Anterior cingulate cortex (tissue), 58 donors: Measurements from ENCODE around the gene CAMSAP1.

Source experiments
- DNase-seq, 58 donors: peaks; one replicate each; lab custom pipeline; 2025; lab: John Stamatoyannopoulos, UW

Gene CAMSAP1

DNA sequence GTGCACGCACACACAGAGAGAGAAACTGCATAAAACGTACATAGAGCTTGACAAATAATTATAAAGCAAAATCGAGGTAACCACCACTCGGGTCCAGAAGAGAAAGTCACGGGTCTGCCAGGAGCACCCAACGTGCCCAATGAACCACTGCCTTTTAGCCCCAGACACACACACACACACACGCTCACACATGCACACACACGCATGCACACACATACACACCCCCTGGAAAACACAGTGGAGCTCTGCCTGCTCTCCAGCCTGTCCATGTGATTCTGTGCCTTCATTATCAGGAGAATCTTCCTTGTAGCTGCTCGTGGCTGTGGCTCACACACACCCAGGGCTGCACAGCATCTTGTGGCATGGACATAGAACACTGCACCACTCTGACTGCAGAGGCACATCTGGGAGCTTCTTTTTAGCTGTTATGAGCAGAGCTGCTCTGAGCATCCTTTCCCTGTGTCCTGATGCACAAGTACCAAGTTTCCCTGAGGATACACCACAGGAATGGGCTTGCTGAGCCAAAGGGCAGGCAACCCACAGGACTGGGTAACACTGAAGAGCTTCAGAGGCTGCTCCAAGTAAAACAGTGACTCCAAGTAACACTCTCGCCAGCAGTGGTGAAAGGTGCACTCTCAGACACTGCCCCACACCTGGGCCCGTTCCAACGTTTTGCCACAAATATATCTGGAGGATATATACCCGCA is 58.9 kb downstream of the CAMSAP1 start:
- no peak for DNase-seq

DNA sequence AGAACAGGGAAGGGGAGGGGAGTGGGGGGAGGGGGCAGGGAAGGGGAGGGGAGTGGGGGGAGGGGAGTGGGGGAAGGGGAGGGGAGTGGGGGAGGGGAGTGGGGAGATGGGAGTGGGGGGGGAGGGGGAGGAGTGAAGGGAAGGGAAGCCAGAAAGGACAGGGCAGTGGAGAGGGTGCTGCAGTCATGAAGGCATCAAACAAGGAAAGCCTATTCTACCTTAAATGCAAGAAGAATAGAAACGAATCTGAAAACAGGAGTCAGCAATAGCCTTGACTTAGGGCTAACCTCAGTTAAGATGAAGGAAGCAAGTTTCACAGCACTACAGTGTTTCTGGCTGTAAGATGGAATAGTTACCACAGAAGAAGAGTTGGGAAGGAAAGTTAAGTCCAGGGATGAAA is 59.5 kb downstream of the CAMSAP1 start:
- DNase-seq = no peak

DNA sequence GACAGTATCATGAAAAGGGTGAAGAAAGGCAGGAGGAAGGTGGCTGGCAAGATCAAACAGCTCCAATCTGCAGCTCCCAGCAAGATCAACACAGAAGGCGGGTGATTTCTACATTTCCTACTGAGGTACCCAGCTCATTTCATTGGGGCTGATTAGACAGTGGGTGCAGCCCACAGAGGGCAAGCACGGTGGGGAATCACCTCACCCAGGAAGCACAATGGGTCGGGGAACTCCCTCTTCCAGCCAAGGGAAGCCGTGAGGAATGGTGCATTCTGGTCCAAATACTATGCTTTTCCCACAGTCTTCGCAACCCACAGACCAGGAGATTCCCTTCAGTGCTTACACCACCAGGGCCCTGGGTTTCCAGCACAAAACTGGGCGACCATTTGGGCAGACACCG is 66.8 kb downstream of the CAMSAP1 start:
- no peak for DNase-seq

DNA sequence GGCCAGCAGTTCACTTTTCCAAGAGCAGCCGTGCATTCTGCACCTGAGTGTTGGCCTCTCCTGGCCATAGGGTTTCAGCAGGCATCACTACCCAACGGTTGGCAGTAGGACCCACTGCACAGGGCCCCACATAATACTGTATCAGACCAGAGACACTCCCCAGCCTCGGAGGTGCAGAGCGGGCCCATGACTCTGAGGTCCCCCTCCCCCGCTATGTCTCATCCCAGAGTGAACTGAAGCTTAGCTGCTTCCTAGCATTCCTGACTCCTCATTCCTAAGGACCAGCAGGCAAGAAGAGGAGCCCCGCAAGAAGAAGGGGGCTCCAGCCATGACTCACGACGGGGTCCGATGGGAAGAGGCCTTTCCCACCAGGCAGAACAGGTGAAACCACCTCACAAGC is 67.2 kb downstream of the CAMSAP1 start:
- DNase-seq = no peak

DNA sequence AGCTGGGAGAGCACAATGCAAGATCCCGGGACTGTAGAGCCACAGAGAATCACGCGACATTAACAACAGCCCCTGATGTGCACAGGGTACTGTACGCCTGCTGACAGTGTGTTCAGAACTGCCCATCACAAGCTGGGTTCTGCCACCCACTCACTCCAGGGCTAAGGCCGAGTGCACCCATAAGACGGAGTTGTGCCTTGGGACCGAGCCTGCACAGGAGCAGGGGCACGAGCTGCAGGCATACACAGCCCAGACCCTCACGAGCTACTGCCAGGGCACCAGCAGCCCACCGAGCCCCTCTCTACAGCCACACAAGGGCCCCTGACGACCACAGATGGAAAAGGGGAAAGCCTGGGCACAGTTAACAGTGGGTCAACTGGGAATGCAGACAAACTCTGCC is 67.8 kb downstream of the CAMSAP1 start:
- DNase-seq = no peak

DNA sequence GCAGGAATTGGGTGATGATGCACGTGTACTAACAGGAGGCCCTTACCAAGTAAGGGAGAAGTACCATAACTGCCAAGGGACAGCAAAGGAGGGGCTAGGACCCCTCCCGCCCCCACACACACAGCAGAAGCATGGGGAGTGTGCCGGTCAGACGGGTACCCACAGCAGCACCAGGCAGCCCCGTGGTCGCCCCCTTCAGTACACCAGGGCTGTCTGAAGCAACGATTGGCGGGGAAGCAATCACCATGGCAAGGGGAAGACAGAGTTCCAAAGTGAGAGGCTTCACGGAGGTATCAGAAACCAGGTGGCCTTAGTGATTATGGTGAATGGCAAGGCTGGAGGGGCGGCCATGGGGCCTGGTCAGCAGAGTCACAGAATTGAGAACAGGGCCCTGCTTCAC is 72.2 kb downstream of the CAMSAP1 start:
- DNase-seq = no peak

DNA sequence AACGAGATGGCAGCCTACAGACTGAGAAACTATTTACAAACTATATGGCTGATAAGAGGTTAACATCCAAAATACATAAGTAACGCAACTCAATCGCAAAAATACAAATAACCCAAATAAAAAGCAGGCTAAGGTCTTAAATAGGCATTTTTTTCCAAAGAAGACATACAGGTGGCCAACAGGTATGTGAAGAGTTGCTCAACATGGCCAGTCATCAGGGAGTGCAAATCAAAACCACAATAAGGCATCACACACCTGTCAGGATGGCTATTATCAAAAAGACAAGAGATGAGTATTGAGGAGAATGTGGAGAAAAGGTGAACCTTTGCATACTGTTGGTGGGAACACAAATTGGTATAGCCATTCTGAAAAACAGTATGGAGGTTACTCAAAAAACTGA is 73.5 kb downstream of the CAMSAP1 start:
- no peak for DNase-seq

DNA sequence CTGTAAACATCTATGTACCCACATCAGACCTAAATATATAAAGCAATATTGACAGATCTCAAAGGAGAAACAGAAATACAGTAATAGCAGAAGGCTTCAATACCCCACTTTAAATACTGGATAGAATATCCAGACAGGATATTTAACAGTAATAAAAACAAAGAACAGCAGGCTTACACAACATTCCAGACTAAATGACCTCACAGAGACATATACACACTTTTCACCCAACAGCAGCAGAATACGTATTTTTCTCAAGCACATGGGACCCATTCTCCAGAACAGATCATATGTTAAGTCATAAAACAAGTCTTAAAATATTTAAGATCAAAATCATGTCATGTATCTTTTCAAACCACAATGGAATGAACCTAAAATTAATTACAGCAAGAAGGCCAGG is 76.8 kb downstream of the CAMSAP1 start:
- DNase-seq = no peak

DNA sequence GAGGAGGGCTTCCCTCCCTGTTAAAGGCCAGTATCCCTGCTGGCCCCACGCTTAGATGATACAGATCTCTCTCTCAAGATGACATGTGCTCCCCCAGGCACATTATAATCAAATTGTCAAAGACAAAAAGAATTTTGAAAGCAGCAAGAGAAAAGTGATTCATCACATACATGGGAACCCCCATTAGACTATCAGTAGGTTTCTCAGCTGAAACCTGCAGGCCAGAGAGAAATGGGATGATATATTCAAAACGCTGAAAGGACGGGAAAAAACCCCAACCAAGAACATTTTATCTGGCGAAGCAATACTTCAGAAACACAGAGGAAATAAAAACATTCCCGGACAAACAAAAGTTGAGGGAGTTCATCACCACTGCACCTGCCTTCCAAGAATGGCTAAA is 78.7 kb downstream of the CAMSAP1 start:
- DNase-seq = no peak

DNA sequence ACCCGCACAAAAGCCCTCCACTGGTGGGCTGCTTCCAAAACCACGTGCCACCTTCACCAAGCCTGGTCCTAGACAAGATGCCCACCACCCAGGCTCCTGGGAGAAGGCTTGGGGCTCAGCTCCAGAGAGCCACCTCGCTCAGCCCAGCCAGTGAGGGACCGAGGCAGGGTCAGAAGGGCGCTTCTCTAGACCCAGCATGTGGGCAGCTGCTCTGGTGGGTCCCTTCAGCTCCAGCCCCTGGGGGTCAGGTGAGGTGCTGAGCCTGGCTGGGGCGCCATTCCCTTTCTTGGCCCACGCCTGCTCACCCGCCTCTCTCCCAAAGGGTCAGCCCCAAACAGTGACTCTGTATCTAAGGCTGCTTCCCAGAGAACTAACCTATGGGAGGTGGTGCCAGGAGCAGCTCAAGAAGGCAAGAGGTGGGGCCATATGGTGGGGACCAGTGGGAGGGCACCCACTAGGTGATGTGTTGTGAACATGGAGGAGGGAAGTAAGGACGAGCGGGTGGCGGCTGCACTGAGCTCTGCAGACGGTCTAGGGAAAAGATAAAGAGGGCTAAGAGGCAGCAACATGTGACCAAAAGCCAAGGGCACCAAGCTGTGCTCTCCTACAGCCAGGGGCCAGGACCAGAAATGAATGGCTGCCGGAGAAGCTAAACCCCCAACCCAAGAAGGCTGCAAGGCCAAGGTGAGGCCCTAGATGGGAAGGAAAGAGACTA is 79.3 kb downstream of the CAMSAP1 start:
- DNase-seq = no peak

DNA sequence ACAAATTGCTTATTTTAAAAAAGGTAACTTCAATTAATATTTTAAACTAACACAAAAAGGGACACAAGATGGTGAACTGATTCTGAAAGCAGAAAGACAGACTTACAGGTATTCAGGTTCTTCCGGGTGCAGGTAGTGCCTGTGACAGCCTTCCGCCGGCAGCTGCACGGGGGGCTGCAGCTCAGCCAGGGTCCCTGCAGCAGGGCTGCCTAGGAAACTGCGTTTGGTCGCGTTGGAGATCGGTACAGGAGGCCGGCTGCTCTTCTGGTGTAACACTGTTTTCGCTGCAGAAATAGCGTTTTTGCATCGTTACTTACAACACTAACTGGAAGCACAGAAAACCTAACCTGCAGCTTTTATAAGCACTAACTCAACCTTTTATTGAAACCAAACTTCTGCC is 80.0 kb downstream of the CAMSAP1 start:
- DNase-seq = no peak

DNA sequence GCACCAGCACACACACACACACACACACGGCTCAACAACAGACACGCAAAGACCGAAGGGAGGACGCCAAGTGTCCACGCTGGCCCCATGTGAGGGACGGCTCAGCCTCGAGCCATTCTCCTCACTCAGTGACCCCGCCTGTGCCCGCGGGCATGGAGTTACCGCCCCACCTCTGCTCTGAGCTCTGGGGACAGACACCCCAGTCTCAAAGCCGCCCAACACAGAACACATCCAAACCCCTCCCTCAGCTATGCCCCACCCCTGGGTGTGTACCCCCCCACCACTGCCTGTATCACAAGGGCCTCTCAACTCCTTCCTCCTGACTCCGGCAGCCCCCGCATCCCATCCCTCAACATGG is 81.2 kb downstream of the CAMSAP1 start:
- no peak for DNase-seq

DNA sequence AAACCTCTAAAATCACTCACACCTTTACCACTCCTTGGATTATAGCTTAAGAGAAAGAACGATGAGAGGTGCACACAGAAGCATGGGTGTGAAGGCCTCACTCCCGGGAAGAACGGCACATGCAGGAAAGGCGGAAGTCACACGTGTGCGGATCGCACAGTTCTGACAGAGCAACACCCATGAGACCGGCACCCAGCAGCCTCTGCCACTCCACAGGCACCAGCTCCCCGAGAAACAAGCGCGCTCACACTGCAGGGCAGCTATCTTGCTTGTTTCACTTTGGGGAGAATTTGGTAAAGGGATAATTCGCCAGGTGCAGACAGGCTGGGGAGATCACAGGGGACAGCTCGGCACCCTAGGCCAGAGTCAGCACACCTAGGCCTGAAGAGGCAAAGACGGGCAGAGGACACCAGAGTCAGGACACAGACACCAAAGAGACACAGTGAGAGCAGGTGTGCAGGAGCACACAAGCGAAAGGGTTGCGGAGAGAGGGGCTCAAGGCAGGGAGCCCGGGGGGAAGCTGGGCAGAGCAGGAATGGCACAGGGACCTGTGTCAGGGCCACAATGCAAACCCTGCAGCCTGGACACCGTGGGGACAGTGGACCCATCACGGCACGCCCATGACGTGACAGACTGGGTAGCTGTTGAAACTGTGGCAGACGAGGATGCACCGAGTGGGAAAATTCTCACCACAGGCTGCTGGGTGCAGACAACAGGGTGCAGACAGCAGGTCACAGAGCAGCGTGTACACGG is 81.7 kb downstream of the CAMSAP1 start:
- peak in 4 of 58 donors; percentile 6 to 50 (median 22) for DNase-seq

DNA sequence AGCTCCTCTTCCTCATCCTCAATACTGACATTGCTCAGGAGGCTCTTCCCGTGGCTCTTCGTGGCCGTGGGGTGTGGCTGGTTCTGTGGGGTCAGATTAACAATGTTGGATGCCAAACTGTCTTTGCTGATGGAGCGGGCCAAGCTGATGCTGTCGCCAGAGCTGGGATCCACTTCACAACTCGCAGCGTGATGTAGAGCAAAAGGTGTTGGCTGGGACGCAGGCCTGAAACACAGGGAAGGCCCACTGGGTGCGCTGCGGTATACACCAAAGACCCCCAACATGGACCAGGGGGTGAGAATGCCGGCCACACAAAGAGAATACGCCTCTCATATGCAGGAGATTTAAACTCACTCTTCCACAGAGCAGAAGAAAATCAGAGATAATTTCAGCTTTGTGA is 84.3 kb downstream of the CAMSAP1 start:
- DNase-seq = no peak

DNA sequence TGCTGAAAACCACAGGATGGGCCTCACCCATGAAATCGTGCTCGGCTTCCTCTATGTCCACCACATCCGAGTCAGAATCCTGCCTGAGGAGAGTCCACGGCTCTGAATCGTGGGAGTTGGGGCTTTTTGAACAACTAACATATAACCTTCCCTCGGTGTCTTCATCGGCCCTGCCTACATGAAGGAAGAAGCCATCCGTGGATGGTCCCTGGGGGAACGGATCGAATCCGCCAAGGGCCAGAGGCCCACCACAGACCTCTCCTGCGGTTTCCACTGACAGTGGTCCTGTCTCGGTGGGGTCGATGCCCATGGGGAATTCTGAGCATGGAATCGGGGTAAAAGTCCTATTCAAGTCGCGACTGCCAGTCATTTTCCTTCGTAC is 85.0 kb downstream of the CAMSAP1 start:
- DNase-seq = no peak

DNA sequence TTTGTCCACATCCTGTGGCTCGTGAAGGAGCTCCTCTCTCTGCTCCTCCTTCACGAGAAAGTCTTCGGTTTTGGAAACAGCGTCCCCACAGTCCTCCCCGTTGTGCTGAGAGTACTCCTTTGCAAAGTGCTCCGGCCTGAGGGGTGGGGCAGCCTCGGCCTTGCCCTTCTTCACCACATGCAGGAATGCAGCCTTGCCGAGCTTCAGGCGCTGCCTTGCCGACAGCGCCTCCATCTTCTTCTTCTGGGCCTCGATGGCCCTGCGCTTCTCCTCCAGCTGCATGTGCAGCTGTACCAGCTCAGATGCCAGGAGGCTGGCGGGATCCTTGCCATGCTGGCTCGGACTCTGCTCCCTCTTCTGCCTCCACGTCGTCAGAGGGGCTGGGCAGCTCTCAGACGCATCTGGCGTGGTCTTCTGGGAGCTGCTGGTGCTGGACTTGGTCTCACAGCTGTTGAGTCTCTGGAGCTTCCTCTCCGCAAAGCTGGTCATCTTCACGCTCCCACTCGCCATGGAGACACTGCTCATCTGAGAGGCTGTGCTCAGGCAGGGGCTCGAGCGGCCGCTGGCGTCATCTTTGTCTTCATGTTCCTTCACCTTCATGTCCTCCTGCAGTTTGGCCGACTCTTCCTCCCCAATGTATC is 85.5 kb downstream of the CAMSAP1 start:
- DNase-seq = no peak

DNA sequence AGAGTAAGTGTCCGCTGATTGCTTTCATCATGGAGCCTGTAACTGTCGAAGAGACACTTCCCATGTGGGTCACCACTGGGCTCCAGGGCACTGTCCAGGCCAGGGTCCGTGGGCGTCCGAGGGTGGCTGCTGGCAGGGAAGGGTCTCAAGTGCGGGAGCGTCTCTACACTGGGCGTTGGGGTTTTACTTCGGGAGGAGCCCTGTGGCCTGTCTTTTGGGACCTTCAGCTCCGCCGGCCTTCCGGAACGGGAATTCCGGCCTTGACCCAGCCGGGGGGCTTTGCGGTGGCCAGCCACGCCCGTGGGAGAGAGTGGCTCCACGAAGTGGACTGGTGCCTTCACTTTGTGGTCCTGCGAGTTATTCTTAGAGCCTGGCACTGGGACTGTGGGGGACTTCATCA is 86.2 kb downstream of the CAMSAP1 start:
- DNase-seq = no peak

DNA sequence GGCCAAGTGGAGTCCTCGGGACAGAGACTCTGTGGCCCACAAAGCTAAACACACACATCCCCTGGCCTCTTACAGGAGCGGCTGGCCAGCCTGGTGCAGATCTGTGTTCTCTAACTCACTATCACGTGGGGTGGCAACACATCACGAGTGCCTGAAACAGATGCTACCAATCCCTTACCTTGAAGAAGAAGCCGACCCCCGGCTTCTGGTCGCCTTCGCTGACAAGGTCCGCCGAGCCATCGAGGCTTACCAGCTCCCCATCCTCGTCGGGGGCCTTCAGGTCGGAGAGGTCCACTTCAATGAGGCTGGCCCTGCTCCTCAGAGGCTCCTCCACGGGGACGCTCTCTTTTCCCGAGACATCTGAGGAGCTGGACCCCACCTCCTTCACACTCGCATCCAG is 86.7 kb downstream of the CAMSAP1 start:
- DNase-seq = no peak

DNA sequence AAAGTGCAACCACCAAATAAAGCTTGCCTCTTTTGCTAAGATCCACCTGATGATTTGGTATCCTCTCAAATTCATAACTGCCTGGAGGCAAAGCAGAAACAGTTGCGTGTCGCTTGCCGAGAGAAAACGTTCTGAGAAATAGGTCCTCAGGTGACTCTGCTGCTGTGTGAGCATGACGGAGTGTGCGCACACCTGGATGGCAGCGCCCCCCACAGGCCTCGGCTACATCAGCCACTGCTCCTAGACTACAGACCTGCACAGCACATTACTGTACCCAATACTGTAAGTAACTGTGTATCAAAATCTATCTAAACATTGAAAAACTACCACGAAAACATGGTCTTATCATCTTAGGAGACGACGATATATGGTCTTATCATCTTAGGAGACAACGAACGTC is 87.4 kb downstream of the CAMSAP1 start:
- DNase-seq = no peak

DNA sequence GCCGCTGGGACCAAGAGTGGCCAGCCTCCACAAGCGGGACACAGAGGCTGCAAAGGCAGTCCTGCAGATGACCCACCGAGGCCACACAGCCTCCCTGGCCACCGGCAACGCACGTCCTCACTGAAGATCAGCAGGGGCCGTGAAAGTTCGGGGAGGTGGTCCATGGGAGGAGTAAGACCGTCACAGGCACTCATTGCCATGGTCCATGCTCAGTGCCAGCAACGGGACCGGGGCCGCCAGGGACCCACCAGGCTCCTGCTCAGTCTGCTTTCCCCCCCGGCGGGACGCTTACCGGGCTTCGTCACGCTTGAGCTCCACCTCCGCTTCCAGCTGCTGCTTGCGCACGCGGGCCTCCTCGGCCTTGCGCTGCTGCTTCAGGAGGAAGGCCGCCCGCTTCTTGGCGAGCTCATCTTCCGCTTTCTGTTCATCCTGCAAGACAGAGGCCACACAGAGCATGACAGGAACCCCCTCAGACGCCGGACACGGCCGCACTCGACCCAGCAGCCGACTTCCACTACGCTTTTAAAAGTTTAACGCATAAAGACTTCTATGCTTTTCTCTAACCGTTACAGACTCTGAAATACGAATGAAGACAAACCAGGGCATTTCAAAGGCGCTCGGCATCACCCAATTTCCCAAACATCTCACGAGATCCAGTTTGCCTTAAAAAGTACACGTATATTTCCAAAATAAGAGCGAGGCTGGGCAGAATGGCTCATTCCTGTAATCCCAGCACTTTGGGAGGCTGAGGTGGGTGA is 88.4 kb downstream of the CAMSAP1 start:
- DNase-seq = no peak
